ENCODE data around the gene MMP1.
A peak's percentile ranks its signal among the peaks of the same experiment; 100 is the strongest.
"Not testable (repeated sequence)": the region's sequence is repeated elsewhere in the genome, so short reads cannot be mapped to it uniquely, and the experiment has no call there.

The MMP1 gene

DNA sequence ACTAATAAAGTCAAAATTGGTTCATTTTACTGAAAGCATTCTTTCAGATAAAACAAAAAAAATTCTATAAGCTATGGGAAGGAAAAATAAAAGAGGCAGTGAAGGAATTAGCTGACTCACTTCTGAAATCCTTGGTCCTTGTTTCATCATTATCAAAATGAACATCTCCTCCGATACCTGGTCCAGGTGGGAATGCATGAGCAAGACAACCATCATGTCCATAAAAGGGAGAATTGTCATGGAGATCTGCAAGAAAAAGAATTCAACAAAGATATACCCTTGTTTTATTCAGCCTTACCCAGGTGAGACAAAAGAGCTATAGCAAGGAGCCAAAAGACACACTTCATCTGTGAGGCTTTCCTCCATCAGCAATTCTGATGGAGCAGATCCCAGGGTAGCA, 44.7 kb downstream of the MMP1 start:
- TF ChIP-seq, protein P1, sequence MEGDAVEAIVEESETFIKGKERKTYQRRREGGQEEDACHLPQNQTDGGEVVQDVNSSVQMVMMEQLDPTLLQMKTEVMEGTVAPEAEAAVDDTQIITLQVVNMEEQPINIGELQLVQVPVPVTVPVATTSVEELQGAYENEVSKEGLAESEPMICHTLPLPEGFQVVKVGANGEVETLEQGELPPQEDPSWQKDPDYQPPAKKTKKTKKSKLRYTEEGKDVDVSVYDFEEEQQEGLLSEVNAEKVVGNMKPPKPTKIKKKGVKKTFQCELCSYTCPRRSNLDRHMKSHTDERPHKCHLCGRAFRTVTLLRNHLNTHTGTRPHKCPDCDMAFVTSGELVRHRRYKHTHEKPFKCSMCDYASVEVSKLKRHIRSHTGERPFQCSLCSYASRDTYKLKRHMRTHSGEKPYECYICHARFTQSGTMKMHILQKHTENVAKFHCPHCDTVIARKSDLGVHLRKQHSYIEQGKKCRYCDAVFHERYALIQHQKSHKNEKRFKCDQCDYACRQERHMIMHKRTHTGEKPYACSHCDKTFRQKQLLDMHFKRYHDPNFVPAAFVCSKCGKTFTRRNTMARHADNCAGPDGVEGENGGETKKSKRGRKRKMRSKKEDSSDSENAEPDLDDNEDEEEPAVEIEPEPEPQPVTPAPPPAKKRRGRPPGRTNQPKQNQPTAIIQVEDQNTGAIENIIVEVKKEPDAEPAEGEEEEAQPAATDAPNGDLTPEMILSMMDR (IDR thresholded peaks at IDR 0.05; ENCODE audit: low read length, missing control alignments), result no peak
- H3K4me3 ChIP-seq (replicated peaks; ENCODE audit: low read depth, low read length), result no peak overlapping the region
- no peak for DNase-seq (ENCODE audit: low read depth)

DNA sequence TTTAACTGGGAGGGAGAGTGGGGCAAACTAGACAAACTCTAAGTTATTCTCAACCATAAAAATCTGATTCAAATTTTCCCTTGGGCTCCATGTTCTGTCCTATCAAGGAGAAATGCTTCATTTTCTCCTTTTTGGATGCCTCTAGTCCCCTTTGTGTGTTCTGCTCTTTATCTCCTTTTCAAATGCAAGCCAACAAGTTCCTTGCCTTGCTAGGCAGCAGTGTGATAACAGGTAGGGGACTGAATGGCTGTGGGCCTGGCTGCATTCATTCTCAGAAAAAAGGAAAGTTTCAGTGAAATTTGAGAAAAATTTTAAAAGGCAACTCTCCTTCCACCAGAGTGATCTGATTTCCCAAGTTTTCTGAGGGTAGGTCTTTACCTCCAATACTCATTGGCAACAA, 46.3 kb downstream of the MMP1 start:
- no peak for DNase-seq (ENCODE audit: low read depth)
- TF ChIP-seq, protein P1 (IDR thresholded peaks at IDR 0.05; ENCODE audit: low read length, missing control alignments), result no peak
- no peak overlapping the region for H3K4me3 ChIP-seq (replicated peaks; ENCODE audit: low read depth, low read length)

DNA sequence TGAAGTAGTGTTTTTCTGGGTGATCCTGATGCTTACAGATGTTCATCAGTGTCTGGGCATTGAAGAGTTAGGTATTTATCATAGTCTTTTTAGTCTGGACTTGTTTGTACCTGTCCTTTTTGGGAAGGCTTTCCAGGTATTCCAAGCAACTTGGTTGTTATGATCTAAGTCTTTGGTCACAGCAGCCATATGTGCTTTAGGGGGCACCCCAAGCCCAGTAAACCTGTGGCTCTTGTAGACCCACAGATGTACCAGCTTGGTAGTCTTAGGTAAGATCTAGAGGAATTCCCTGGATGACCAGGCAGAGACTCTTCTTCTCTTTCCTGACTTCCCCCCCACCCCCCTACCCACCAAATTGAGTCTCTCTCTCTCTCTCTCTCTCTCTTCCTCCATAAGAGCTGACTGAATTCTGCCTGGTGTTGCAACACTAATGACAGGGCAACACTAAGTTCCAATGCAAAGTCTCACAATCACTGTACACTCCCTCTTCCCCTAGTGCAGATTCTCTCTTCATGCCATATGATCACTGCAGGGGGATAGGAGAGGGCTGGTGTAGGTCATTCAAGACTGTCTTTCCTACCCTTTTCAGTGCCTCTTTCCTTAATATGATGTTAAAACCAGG, 48.7 kb downstream of the MMP1 start:
- H3K4me3 ChIP-seq (replicated peaks; ENCODE audit: low read depth, low read length), result no peak overlapping the region
- no peak for DNase-seq (ENCODE audit: low read depth)
- TF ChIP-seq, protein P1 (IDR thresholded peaks at IDR 0.05; ENCODE audit: low read length, missing control alignments), result no peak

DNA sequence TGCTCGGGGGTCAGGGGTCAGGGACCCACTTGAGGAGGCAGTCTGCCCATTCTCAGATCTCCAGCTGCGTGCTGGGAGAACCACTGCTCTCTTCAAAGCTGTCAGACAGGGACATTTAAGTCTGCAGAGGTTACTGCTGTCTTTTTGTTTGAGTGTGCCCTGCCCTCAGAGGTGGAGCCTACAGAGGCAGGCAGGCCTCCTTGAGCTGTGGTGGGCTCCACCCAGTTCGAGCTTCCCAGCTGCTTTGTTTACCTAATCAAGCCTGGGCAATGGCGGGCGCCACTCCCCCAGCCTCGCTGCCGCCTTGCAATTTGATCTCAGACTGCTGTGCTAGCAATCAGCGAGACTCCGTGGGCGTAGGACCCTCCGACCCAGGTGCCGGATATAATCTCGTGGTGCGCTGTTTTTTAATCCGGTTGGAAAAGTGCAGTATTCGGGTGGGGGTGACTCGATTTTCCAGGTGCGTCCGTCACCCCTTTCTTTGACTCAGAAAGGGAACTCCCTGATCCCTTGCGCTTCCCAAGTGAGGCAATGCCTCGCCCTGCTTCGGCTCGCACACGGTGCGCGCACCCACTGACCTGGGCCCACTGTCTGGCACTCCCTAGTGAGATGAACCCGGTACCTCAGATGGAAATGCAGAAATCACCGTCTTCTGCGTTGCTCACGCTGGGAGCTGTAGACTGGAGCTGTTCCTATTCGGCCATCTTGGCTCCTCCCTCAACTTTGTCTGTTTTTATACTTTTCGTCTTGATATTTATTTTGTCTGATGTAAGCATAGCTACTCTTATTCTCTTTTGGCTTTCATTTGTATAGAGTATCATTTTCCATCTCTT, 51.0 kb downstream of the MMP1 start:
- H3K4me3 ChIP-seq (replicated peaks; ENCODE audit: low read depth, low read length), result peak overlapping the region; percentile 22
- DNase-seq (ENCODE audit: low read depth), result not testable (repeated sequence)
